ENCODE results near the gene BCR.
"Not testable (repeated sequence)": the region's sequence is repeated elsewhere in the genome, so short reads cannot be mapped to it uniquely, and the experiment has no call there.

The BCR gene

GRCh38 chr22:23325183-23325582 lies 144.9 kb downstream of the BCR start:
- H3K4me3 ChIP-seq (ENCODE audit: low read depth, low read length): no peak overlapping the region
- no peak for TF ChIP-seq CTCF (IDR thresholded peaks at IDR 0.05; ENCODE audit: low read depth, low read length)

- H3K4me3 ChIP-seq (ENCODE audit: low read depth, low read length): not testable (repeated sequence)
These were observed 153.5 kb downstream of the BCR start for GRCh38 chr22:23333822-23334221.

GRCh38 chr22:23337672-23338071 lies 157.4 kb downstream of the BCR start:
- H3K4me3 ChIP-seq (ENCODE audit: low read depth, low read length): not testable (repeated sequence)

GRCh38 chr22:23341942-23342695 lies 161.8 kb downstream of the BCR start:
- not testable (repeated sequence) for H3K4me3 ChIP-seq (ENCODE audit: low read depth, low read length)

- TF ChIP-seq CTCF (IDR thresholded peaks at IDR 0.05; ENCODE audit: low read depth, low read length): no peak
These were observed 171.0 kb downstream of the BCR start for GRCh38 chr22:23351321-23351720.

GRCh38 chr22:23353004-23353403 lies 172.7 kb downstream of the BCR start:
- no peak overlapping the region for H3K4me3 ChIP-seq (ENCODE audit: low read depth, low read length)
- TF ChIP-seq CTCF (IDR thresholded peaks at IDR 0.05; ENCODE audit: low read depth, low read length): no peak

More at GRCh38 chr22:23351321-23351720, 171.0 kb downstream of the BCR start:
- H3K4me3 ChIP-seq (ENCODE audit: low read depth, low read length): no peak overlapping the region

GRCh38 chr22:23353696-23354095 lies 173.4 kb downstream of the BCR start:
- TF ChIP-seq CTCF (IDR thresholded peaks at IDR 0.05; ENCODE audit: low read depth, low read length): no peak
- H3K4me3 ChIP-seq (ENCODE audit: low read depth, low read length): no peak overlapping the region

GRCh38 chr22:23356094-23356493 lies 175.8 kb downstream of the BCR start:
- no peak for TF ChIP-seq CTCF (IDR thresholded peaks at IDR 0.05; ENCODE audit: low read depth, low read length)
- no peak overlapping the region for H3K4me3 ChIP-seq (ENCODE audit: low read depth, low read length)

GRCh38 chr22:23357053-23357452 lies 176.7 kb downstream of the BCR start:
- no peak for TF ChIP-seq CTCF (IDR thresholded peaks at IDR 0.05; ENCODE audit: low read depth, low read length)
- H3K4me3 ChIP-seq (ENCODE audit: low read depth, low read length): no peak overlapping the region

All from WI38 (cell line).